Stomach (tissue), 4 donors: ENCODE measurements around the gene GCN1.

Experiments
- POLR2A ChIP-seq, 4 donors: fragments of 450-650 bp; IDR thresholded peaks; one replicate each; pipeline ENCODE4 v1.6.1; 2016; ENCODE audit warnings: antibody characterized with exemption in 4 of 4, control low read depth in 2 of 4, mild to moderate bottlenecking in 1 of 4, moderate library complexity in 1 of 4
- POLR2AphosphoS5 ChIP-seq, 3 donors: sonication (generic); formaldehyde crosslinking; IDR thresholded peaks; one replicate each; pipeline ENCODE4 v1.6.1; 2016; ENCODE audit warnings: antibody characterized with exemption in 3 of 3
- TF ChIP-seq, protein P1 (sequence below), 7 experiments: fragments of 450-650 bp in 4 of 7; fragments of 200-600 bp in 3 of 7; sonication (generic) in 3 of 7; IDR thresholded peaks; one replicate each; pipeline ENCODE4 v1.5.1; 2016 to 2019; ENCODE audit warnings: antibody characterized with exemption in 7 of 7, control low read depth in 2 of 7, mild to moderate bottlenecking in 1 of 7

DNA sequence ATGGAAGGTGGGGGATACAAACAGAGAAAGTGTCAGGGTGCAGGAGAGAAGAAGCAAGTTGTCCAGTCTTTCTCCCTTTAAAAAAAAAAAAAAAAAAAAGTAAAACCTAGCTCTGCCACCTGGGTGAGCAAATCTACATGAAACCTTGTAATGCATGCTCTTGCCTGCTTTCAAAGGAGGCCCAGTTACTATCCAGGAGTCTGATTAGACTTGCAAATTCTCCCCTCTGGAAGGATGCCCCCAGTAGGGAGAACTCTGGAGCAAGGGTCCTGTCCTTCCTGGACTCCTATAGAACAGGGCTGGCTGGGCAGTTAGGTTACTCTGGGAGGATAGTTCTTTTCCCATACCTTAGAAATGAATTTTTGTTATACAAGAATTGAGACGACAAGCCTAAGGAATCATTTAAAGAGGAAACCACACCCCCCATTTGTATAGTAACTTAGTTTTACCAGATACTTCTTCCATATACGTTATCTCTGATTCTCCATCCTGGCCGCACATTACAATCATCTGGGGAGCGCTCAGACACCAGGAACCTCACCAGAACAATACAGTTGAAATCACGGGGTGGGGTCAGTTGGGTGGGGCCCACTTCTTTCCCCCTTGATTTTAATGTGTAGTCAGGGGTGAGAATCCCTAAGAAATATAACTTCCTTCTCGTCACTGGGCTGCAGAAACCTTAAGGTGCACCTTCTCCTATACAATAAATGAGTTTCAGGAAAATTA lies 108.4 kb downstream of the GCN1 start:
- TF ChIP-seq, protein P1, sequence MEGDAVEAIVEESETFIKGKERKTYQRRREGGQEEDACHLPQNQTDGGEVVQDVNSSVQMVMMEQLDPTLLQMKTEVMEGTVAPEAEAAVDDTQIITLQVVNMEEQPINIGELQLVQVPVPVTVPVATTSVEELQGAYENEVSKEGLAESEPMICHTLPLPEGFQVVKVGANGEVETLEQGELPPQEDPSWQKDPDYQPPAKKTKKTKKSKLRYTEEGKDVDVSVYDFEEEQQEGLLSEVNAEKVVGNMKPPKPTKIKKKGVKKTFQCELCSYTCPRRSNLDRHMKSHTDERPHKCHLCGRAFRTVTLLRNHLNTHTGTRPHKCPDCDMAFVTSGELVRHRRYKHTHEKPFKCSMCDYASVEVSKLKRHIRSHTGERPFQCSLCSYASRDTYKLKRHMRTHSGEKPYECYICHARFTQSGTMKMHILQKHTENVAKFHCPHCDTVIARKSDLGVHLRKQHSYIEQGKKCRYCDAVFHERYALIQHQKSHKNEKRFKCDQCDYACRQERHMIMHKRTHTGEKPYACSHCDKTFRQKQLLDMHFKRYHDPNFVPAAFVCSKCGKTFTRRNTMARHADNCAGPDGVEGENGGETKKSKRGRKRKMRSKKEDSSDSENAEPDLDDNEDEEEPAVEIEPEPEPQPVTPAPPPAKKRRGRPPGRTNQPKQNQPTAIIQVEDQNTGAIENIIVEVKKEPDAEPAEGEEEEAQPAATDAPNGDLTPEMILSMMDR (IDR thresholded peaks at IDR 0.05) = no peak
- TF ChIP-seq POLR2AphosphoS5 (IDR thresholded peaks at IDR 0.05) = no peak
- TF ChIP-seq POLR2A (IDR thresholded peaks at IDR 0.05) = no peak
